GM21390 (cell line): Measurements from ENCODE around the gene EXO1.

Source experiments
- ATAC-seq: cut with Tn5 transposase; IDR thresholded peaks from one replicate; pipeline ENCODE4 v1.9.1; 2021; ENCODE audit not compliant: unreplicated experiment

The EXO1 gene

GRCh38 chr1:241883159-241883558, 35.2 kb downstream of the EXO1 start:
- ATAC-seq: no peak

GRCh38 chr1:241888232-241888631, 40.2 kb downstream of the EXO1 start:
- no peak for ATAC-seq

- ATAC-seq: no peak
These were observed 43.3 kb downstream of the EXO1 start for GRCh38 chr1:241891296-241891695.

- ATAC-seq: no peak
These were observed 46.0 kb downstream of the EXO1 start for GRCh38 chr1:241894016-241894415.

- peak; percentile 62 for ATAC-seq
These were observed 47.0 kb downstream of the EXO1 start for GRCh38 chr1:241895013-241895412.

- no peak for ATAC-seq
These were observed 48.6 kb downstream of the EXO1 start for GRCh38 chr1:241896670-241896962.

- no peak for ATAC-seq
These were observed 51.2 kb downstream of the EXO1 start for GRCh38 chr1:241899210-241899609.

GRCh38 chr1:241900381-241900780, 52.4 kb downstream of the EXO1 start:
- ATAC-seq: no peak

- ATAC-seq: no peak
These were observed 54.5 kb downstream of the EXO1 start for GRCh38 chr1:241902391-241903065.

GRCh38 chr1:241916196-241916595, 68.2 kb downstream of the EXO1 start:
- no peak for ATAC-seq

- no peak for ATAC-seq
These were observed 69.5 kb downstream of the EXO1 start for GRCh38 chr1:241917487-241917886.

GRCh38 chr1:241918879-241919278, 70.9 kb downstream of the EXO1 start:
- no peak for ATAC-seq

- no peak for ATAC-seq
These were observed 76.2 kb downstream of the EXO1 start for GRCh38 chr1:241924080-241924808.

- no peak for ATAC-seq
These were observed 78.1 kb downstream of the EXO1 start for GRCh38 chr1:241926141-241926540.

GRCh38 chr1:241927321-241927720, 79.3 kb downstream of the EXO1 start:
- ATAC-seq: no peak

GRCh38 chr1:241932845-241933244, 84.8 kb downstream of the EXO1 start:
- ATAC-seq: no peak

- no peak for ATAC-seq
These were observed 86.3 kb downstream of the EXO1 start for GRCh38 chr1:241934201-241934848.

GRCh38 chr1:241934866-241935265, 86.9 kb downstream of the EXO1 start:
- ATAC-seq: no peak
